SKM-1 (cell line): ENCODE data around the gene FSTL3.
"Not testable (repeated sequence)": the region's sequence is repeated elsewhere in the genome, so short reads cannot be mapped to it uniquely, and the experiment has no call there.

Experiments
- DNase-seq: peaks from one replicate; lab custom pipeline; 2025; ENCODE audit not compliant: unreplicated experiment; lab: John Stamatoyannopoulos, UW

Gene FSTL3

GRCh38 chr19:660793-661426, 15.3 kb upstream of the FSTL3 start:
- DNase-seq = no peak

GRCh38 chr19:661427-662196, 14.6 kb upstream of the FSTL3 start:
- DNase-seq = no peak

GRCh38 chr19:662207-662961, 13.8 kb upstream of the FSTL3 start:
- DNase-seq = no peak

GRCh38 chr19:662962-663681, 13.1 kb upstream of the FSTL3 start, which contains the start of gene RNF126:
Gene RNF126 (minus strand): TSS chr19:663214. CDS start chr19:663121, 93 bp downstream.
- DNase-seq = peak; percentile 97

- no peak for DNase-seq
Observed at GRCh38 chr19:663682-664117, 12.5 kb upstream of the FSTL3 start.

GRCh38 chr19:664913-665443, 11.2 kb upstream of the FSTL3 start:
- DNase-seq = peak; percentile 56

GRCh38 chr19:666985-667573, 9.1 kb upstream of the FSTL3 start:
- not testable (repeated sequence) for DNase-seq

- not testable (repeated sequence) for DNase-seq
Observed at GRCh38 chr19:668675-669434, 7.3 kb upstream of the FSTL3 start.

GRCh38 chr19:670609-671075, 5.5 kb upstream of the FSTL3 start:
- DNase-seq = no peak

GRCh38 chr19:674282-675151, 1.7 kb upstream of the FSTL3 start:
- DNase-seq = no peak

- no peak for DNase-seq
Observed at GRCh38 chr19:676007-676338, 219 bp upstream of the FSTL3 start.

- no peak for DNase-seq
Observed at GRCh38 chr19:677201-677600, 1.0 kb downstream of the FSTL3 start.

- DNase-seq = no peak
Observed at GRCh38 chr19:677601-678436, 1.6 kb downstream of the FSTL3 start.

- DNase-seq = no peak
Observed at GRCh38 chr19:678791-679388, 2.7 kb downstream of the FSTL3 start.

GRCh38 chr19:679418-680286, 3.5 kb downstream of the FSTL3 start:
- no peak for DNase-seq

- DNase-seq = peak; percentile 97
Observed at GRCh38 chr19:680287-681028, 4.3 kb downstream of the FSTL3 start.
